Motor neuron (in vitro differentiated cells): ENCODE data around the gene SOCS2. TPM values are rescaled to one million over a fixed set of nuclear protein-coding genes. Genes with fewer than 3 reads are reported as not detected.

Experiments
- ATAC-seq, 8 experiments: fragments of 200-7000 bp; cut with Tn5 transposase; replicated peaks in 6 of 8; 2 replicates each; pipeline ENCODE4 v1.8.0; 2021; ENCODE audit warnings: mild to moderate bottlenecking in 8 of 8, moderate library complexity in 8 of 8
- H3K27ac ChIP-seq, 2 donors: fragments of 250-450 bp; sonication (Bioruptor Pico); 2 replicates each; pipeline ENCODE4 v1.9.0; 2021; ENCODE audit warnings: antibody characterized with exemption in 2 of 2, mild to moderate bottlenecking in 2 of 2, moderate library complexity in 1 of 2
- H3K4me1 ChIP-seq, 2 donors: fragments of 250-450 bp; sonication (Bioruptor Pico); replicated peaks in 1 of 2; 2 replicates each; pipeline ENCODE4 v1.6.1; 2021; ENCODE audit warnings: antibody characterized with exemption in 2 of 2, mild to moderate bottlenecking in 2 of 2, moderate library complexity in 1 of 2
- H3K4me3 ChIP-seq, 5 donors: fragments of 250-450 bp; sonication (Bioruptor Pico); 2 replicates each; pipeline ENCODE4 v1.9.0; 2021; ENCODE audit warnings: antibody characterized with exemption in 5 of 5, mild to moderate bottlenecking in 5 of 5, moderate library complexity in 4 of 5
- WGBS, 10 experiments: fragments of 450-650 bp; shearing (Covaris generic); methylation state at CpG; one replicate each; pipeline ENCODE4 v1.0.0; 2022; 5-methylcytosine and 5-hydroxymethylcytosine counted together
- in situ Hi-C, 9 experiments: fragments of 400-800 bp; cut with MboI; loops; one replicate each; pipeline ENCODE4 v1.15.0; 2021; ENCODE audit warnings: low sequenced_read_pairs in 9 of 9, low pct_unique_long_range_greater_than_20kb in 2 of 9; ENCODE audit not compliant: unreplicated experiment in 9 of 9
- total RNA-seq, 8 experiments: library from RNA; unstranded; fragments of 300-600 nt; gene quantifications; 2 replicates each; pipeline versions ENCODE4 v1.2.3 to v1.2.4, GENCODE V29; 2022

Gene SOCS2
- total RNA-seq, 8 experiments from 2014 or later, result 0.87 to 25.5 (median 14.6) TPM

DNA sequence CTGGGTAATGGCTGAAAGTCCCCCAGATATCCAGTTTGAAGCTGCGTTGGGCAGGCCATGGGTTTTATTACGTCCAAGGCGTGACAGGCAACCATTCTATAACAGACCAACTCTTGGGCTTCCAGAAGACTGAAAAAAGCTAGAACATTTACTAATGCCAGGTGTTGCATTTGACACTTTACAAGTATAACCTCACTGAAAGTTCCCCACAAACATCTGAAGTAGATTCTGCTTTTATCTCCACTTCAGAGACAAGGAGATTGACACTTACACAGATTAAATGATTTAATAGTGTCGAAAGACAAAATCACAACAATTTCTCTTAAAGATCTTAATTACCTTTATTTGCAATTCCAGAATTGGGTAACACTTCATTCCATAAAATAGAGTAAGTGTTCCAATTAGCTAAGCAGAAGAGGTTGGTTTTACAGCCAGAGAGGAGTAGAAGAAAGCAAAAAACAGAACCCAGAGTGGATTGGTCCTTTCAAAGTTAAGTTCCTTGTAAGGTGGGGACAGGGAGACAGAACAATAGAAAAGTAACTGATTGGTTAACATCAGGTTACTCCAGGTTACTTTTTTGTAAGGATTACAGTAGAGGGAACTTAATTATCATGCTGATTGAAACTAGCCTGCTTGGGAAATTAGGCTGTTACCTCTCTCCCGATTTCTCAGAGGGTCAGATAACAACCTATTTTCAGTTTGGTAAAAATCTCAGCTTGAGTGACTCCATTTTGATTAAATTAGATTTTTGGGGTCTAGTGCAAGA, 11.3 kb downstream of the SOCS2 start:
- Histone ChIP-seq H3K4me3 (no peak overlapping the region), H3K27ac (no peak overlapping the region), H3K4me1 (no peaks in the 10 kb centered on the region)
- WGBS, 10 experiments, result 0 to 90% (median 80%) methylated on average over 1 to 5 of the region's 5 CpGs; no CpG with 5 or more reads in 3 of the 10 experiments
- no peak for ATAC-seq
- in situ Hi-C loops, result loop anchor here in 1 of 9 experiments (25.0 kb wide), 1 partner anchor 153 kb away; no protein-coding TSS in a partner anchor

- H3K4me1 ChIP-seq, result no peaks in the 10 kb centered on the region
- WGBS, 10 experiments, result 93 to 100% (median 100%) methylated on average over 1 to 2 of the region's 2 CpGs; no CpG with 5 or more reads in 2 of the 10 experiments
- ATAC-seq, result no peak
- in situ Hi-C loops, result loop anchor here in 1 of 9 experiments (25.0 kb wide), 1 partner anchor 152 kb away; no protein-coding TSS in a partner anchor
- no peak overlapping the region for H3K4me3 ChIP-seq
- H3K27ac ChIP-seq, result no peak overlapping the region
Measured at GRCh38 chr12:93585247-93585646, 12.8 kb downstream of the SOCS2 start.

GRCh38 chr12:93587611-93588010, 15.1 kb downstream of the SOCS2 start:
- WGBS, 10 experiments, result 77 to 100% (median 92%) methylated on average over 1 to 5 of the region's 5 CpGs; no CpG with 5 or more reads in 3 of the 10 experiments
- no peaks in the 10 kb centered on the region for H3K4me1 ChIP-seq
- in situ Hi-C loops, result loop anchor here in 1 of 9 experiments (25.0 kb wide), 1 partner anchor 150 kb away; no protein-coding TSS in a partner anchor
- no peak for ATAC-seq
- no peak overlapping the region for H3K27ac ChIP-seq
- no peak overlapping the region for H3K4me3 ChIP-seq

- WGBS, 10 experiments, result 43 to 100% (median 64%) methylated on average over 1 to 2 of the region's 2 CpGs; no CpG with 5 or more reads in 5 of the 10 experiments
- Histone ChIP-seq H3K27ac (no peak overlapping the region), H3K4me1 (no peaks in the 10 kb centered on the region), H3K4me3 (no peak overlapping the region)
- in situ Hi-C loops, result loop anchor here in 1 of 9 experiments (25.0 kb wide), 1 partner anchor 148 kb away; no protein-coding TSS in a partner anchor
- ATAC-seq, result no peak
Measured at GRCh38 chr12:93589081-93589480, 16.6 kb downstream of the SOCS2 start.

DNA sequence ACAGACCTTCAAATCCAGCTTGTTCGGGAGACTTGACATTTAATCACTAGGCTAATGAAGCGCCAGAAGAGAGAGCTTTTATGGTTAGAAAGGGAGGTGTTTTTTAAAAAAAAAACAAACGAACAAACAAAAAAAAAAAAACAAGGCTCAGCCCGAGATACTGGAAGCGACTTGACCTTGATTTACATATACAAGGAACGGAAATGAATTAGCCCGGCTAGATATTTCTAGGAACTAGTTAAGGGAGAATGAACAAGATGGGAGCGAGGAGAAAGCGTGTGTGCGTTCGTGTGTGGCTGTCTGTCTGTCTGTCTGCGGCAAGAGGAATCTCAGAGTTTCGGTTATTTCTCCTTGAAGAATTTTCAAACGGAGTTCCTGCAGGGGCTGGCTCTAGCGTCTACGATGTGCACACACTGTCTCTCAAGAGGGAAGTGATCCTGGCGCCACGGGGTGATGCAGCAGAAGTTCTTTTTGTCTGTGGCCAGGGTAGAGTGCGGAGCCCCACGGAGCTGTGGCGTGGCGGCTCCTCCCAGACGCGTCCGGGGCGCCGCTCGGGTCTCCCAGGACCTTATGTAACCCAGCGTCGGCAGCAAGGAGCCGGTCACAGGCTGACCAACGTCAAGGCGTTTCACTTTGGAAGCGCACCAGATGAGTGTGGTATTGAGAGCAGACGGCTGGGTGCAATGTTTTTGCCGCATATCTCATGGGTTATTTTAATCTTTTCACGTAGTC, 18.8 kb downstream of the SOCS2 start:
- H3K27ac ChIP-seq, result no peak overlapping the region
- WGBS, 10 experiments, result 2 to 17% (median 6%) methylated on average over 6 to 31 of the region's 37 CpGs
- no peaks in the 10 kb centered on the region for H3K4me1 ChIP-seq
- in situ Hi-C loops, result loop anchor here in 1 of 9 experiments (25.0 kb wide), 1 partner anchor 146 kb away; no protein-coding TSS in a partner anchor
- peak overlapping the region; percentile 28 to 43 (median 35) for H3K4me3 ChIP-seq
- ATAC-seq, result peak; percentile 89 to 99 (median 98)

GRCh38 chr12:93592641-93593406, 20.3 kb downstream of the SOCS2 start:
- Histone ChIP-seq H3K4me3 (no peak overlapping the region), H3K4me1 (no peaks in the 10 kb centered on the region), H3K27ac (no peak overlapping the region)
- in situ Hi-C loops, result loop anchor here in 1 of 9 experiments (25.0 kb wide), 1 partner anchor 144 kb away; no protein-coding TSS in a partner anchor
- no peak for ATAC-seq
- 0 to 89% (median 81%) methylated on average over 1 to 6 of the region's 6 CpGs; no CpG with 5 or more reads in 1 of the 10 experiments for WGBS, 10 experiments

DNA sequence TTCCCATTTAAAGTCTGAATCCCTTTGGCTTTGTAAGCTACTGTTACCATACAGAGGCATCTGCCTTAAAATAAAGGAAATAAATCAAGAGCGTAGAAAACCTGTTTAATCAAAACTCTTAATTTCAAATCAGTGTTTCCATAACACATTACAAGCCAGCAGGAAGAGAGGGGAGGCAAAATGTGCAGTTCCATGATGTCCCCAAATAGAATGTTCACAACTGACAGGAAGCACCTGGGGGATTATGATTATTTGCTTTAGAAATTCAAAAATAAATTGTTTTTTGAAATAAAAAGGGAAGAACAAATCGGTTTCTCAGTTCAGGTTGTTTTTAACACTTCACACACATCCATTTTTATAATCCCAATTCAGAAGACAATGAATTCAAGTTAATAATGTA, 21.4 kb downstream of the SOCS2 start:
- no peak for ATAC-seq
- in situ Hi-C loops, result loop anchor here in 1 of 9 experiments (25.0 kb wide), 1 partner anchor 143 kb away; no protein-coding TSS in a partner anchor
- Histone ChIP-seq H3K4me1 (no peaks in the 10 kb centered on the region), H3K4me3 (no peak overlapping the region), H3K27ac (no peak overlapping the region)
- 53 to 100% (median 86%) methylated on average over 1 to 2 of the region's 2 CpGs for WGBS, 10 experiments

DNA sequence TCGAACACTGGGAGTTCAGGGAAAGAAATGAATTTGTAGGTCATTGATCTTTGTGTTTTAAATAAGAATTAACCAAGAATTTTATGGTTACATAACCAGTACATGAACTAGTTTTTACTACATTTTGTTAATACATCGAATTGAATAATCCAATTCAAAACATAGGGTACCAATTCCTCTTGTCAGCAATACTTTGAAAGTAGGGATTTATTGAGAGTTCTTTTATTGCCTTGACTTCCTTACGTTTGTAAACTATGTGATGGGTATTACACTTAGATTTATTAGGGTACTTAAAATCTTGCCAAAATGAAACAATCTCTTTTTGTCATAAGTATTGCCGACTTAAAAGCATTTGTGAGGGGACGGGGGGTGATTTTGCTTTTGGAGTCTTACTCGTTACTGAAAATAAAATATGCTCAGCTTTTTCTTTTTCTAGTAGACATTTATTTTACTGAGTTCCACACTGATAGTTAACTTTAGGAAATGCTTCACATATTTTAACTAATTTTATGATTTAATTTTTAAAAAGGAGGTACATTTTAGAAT, 22.4 kb downstream of the SOCS2 start:
- Histone ChIP-seq H3K4me3 (no peak overlapping the region), H3K4me1 (no peaks in the 10 kb centered on the region), H3K27ac (no peak overlapping the region)
- 10 to 86% (median 72%) methylated on average over 2 to 6 of the region's 6 CpGs; no CpG with 5 or more reads in 1 of the 10 experiments for WGBS, 10 experiments
- no peak for ATAC-seq
- in situ Hi-C loops, result loop anchor here in 1 of 9 experiments (25.0 kb wide), 1 partner anchor 142 kb away; no protein-coding TSS in a partner anchor

DNA sequence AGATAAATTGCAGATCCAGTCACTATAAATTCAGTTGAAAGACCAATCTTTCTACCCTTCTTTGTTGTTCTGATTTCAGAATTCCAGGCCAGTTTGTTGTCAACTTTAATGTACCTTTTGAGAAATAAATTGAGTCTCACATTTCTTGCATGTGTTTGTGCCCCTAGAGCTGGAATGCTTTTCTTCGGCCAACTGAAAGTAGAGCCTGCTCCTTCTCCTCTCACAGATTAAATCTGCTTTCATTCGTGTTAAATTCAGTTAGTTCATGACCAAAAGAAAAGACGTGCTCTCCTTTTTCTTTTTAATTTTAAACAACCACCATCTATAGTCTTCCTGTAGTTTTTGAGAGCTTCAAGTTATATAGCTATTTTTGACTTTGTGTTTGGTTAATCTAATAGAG, 22.9 kb downstream of the SOCS2 start:
- no peak for ATAC-seq
- Histone ChIP-seq H3K4me1 (no peaks in the 10 kb centered on the region), H3K27ac (no peak overlapping the region), H3K4me3 (no peak overlapping the region)
- in situ Hi-C loops, result loop anchor here in 1 of 9 experiments (25.0 kb wide), 1 partner anchor 142 kb away; no protein-coding TSS in a partner anchor
- 10 to 90% (median 65%) methylated on average over 1 to 3 of the region's 3 CpGs for WGBS, 10 experiments

GRCh38 chr12:93597608-93598007, 25.1 kb downstream of the SOCS2 start:
- 92 to 100% (median 100%) methylated on average over 1 to 2 of the region's 2 CpGs; no CpG with 5 or more reads in 4 of the 10 experiments for WGBS, 10 experiments
- no peak for ATAC-seq
- H3K27ac ChIP-seq, result no peak overlapping the region
- H3K4me3 ChIP-seq, result no peak overlapping the region
- in situ Hi-C loops, result loop anchor here in 1 of 9 experiments (25.0 kb wide), 1 partner anchor 140 kb away; no protein-coding TSS in a partner anchor
- H3K4me1 ChIP-seq, result no peaks in the 10 kb centered on the region

- no peak for ATAC-seq
- Histone ChIP-seq H3K4me1 (no peaks in the 10 kb centered on the region), H3K27ac (no peak overlapping the region), H3K4me3 (no peak overlapping the region)
- 60 to 100% (median 92%) methylated on average over 1 to 3 of the region's 3 CpGs; no CpG with 5 or more reads in 1 of the 10 experiments for WGBS, 10 experiments
- in situ Hi-C loops, result loop anchor here in 1 of 9 experiments (25.0 kb wide), 1 partner anchor 138 kb away; no protein-coding TSS in a partner anchor
Measured at GRCh38 chr12:93599192-93599591, 26.7 kb downstream of the SOCS2 start.

- no peak for ATAC-seq
- in situ Hi-C loops, result no loop called here
- 20 to 100% (median 78%) methylated on average over 1 to 2 of the region's 2 CpGs; no CpG with 5 or more reads in 2 of the 10 experiments for WGBS, 10 experiments
- no peak overlapping the region for H3K27ac ChIP-seq
- H3K4me3 ChIP-seq, result no peak overlapping the region
- H3K4me1 ChIP-seq, result no peaks in the 10 kb centered on the region
Measured at GRCh38 chr12:93601591-93601990, 29.1 kb downstream of the SOCS2 start.
